ENCODE data around the gene FAM227B.
"Not testable (repeated sequence)": the region's sequence is repeated elsewhere in the genome, so short reads cannot be mapped to it uniquely, and the experiment has no call there.

FAM227B gene

GRCh38 chr15:49387471-49387870, 233.1 kb downstream of the FAM227B start:
- no peak overlapping the region for H3K27ac ChIP-seq
- no peak for DNase-seq (ENCODE audit: low read depth, low spot score)
- no peaks in the 10 kb centered on the region for H3K9me3 ChIP-seq (ENCODE audit: low read depth, low read length)
- H3K4me3 ChIP-seq: no peak overlapping the region
- H3K9ac ChIP-seq (ENCODE audit: insufficient read length): no peak overlapping the region
- no peak for TF ChIP-seq EZH2 (IDR thresholded peaks at IDR 0.05)
- no peak for TF ChIP-seq FOXP2 (optimal IDR thresholded peaks at IDR 0.05; ENCODE audit: control extremely low read depth, extremely low read length, insufficient read depth)
- no peak for TF ChIP-seq POLR2AphosphoS5 (IDR thresholded peaks at IDR 0.05; ENCODE audit: borderline replicate concordance, low read depth, low read length)
- H3K36me3 ChIP-seq (ENCODE audit: insufficient read depth, low read length): no peaks in the 10 kb centered on the region

GRCh38 chr15:49383266-49383665, 237.4 kb downstream of the FAM227B start:
- H3K4me3 ChIP-seq: no peak overlapping the region
- DNase-seq (ENCODE audit: low read depth, low spot score): no peak
- no peak for TF ChIP-seq EZH2 (IDR thresholded peaks at IDR 0.05)
- no peak for TF ChIP-seq POLR2AphosphoS5 (IDR thresholded peaks at IDR 0.05; ENCODE audit: borderline replicate concordance, low read depth, low read length)
- TF ChIP-seq FOXP2 (optimal IDR thresholded peaks at IDR 0.05; ENCODE audit: control extremely low read depth, extremely low read length, insufficient read depth): no peak
- no peaks in the 10 kb centered on the region for H3K36me3 ChIP-seq (ENCODE audit: insufficient read depth, low read length)
- H3K9ac ChIP-seq (ENCODE audit: insufficient read length): no peak overlapping the region
- H3K27ac ChIP-seq: no peak overlapping the region
- no peaks in the 10 kb centered on the region for H3K9me3 ChIP-seq (ENCODE audit: low read depth, low read length)

- H3K27ac ChIP-seq: no peak overlapping the region
These were observed 238.2 kb downstream of the FAM227B start for GRCh38 chr15:49382394-49382793.

GRCh38 chr15:49380912-49381311, 239.7 kb downstream of the FAM227B start:
- Histone ChIP-seq H3K27ac (no peak overlapping the region), H3K4me3 (no peak overlapping the region), H3K9ac (ENCODE audit: insufficient read length) (no peak overlapping the region), H3K36me3 (ENCODE audit: insufficient read depth, low read length) (no peaks in the 10 kb centered on the region), H3K9me3 (ENCODE audit: low read depth, low read length) (no peaks in the 10 kb centered on the region)
- DNase-seq (ENCODE audit: low read depth, low spot score): no peak
- TF ChIP-seq FOXP2 (optimal IDR thresholded peaks at IDR 0.05; ENCODE audit: control extremely low read depth, extremely low read length, insufficient read depth) (no peak), POLR2AphosphoS5 (IDR thresholded peaks at IDR 0.05; ENCODE audit: borderline replicate concordance, low read depth, low read length) (no peak), EZH2 (IDR thresholded peaks at IDR 0.05) (no peak)

More at GRCh38 chr15:49382394-49382793, 238.2 kb downstream of the FAM227B start:
- Histone ChIP-seq H3K4me3 (no peak overlapping the region), H3K36me3 (ENCODE audit: insufficient read depth, low read length) (no peaks in the 10 kb centered on the region), H3K9me3 (ENCODE audit: low read depth, low read length) (no peaks in the 10 kb centered on the region), H3K9ac (ENCODE audit: insufficient read length) (no peak overlapping the region)
- TF ChIP-seq EZH2 (IDR thresholded peaks at IDR 0.05) (no peak), POLR2AphosphoS5 (IDR thresholded peaks at IDR 0.05; ENCODE audit: borderline replicate concordance, low read depth, low read length) (no peak), FOXP2 (optimal IDR thresholded peaks at IDR 0.05; ENCODE audit: control extremely low read depth, extremely low read length, insufficient read depth) (no peak)
- no peak for DNase-seq (ENCODE audit: low read depth, low spot score)

GRCh38 chr15:49379996-49380395, 240.6 kb downstream of the FAM227B start:
- Histone ChIP-seq H3K9me3 (ENCODE audit: low read depth, low read length) (no peaks in the 10 kb centered on the region), H3K4me3 (no peak overlapping the region), H3K36me3 (ENCODE audit: insufficient read depth, low read length) (no peaks in the 10 kb centered on the region), H3K27ac (no peak overlapping the region), H3K9ac (ENCODE audit: insufficient read length) (no peak overlapping the region)
- no peak for TF ChIP-seq POLR2AphosphoS5 (IDR thresholded peaks at IDR 0.05; ENCODE audit: borderline replicate concordance, low read depth, low read length)
- no peak for TF ChIP-seq EZH2 (IDR thresholded peaks at IDR 0.05)
- TF ChIP-seq FOXP2 (optimal IDR thresholded peaks at IDR 0.05; ENCODE audit: control extremely low read depth, extremely low read length, insufficient read depth): no peak
- no peak for DNase-seq (ENCODE audit: low read depth, low spot score)

- H3K27ac ChIP-seq: no peak overlapping the region
- TF ChIP-seq POLR2AphosphoS5 (IDR thresholded peaks at IDR 0.05; ENCODE audit: borderline replicate concordance, low read depth, low read length) (no peak), FOXP2 (optimal IDR thresholded peaks at IDR 0.05; ENCODE audit: control extremely low read depth, extremely low read length, insufficient read depth) (no peak), EZH2 (IDR thresholded peaks at IDR 0.05) (no peak)
- no peaks in the 10 kb centered on the region for H3K36me3 ChIP-seq (ENCODE audit: insufficient read depth, low read length)
- no peak for DNase-seq (ENCODE audit: low read depth, low spot score)
- H3K4me3 ChIP-seq: no peak overlapping the region
- H3K9ac ChIP-seq (ENCODE audit: insufficient read length): no peak overlapping the region
- no peaks in the 10 kb centered on the region for H3K9me3 ChIP-seq (ENCODE audit: low read depth, low read length)
These were observed 248.3 kb downstream of the FAM227B start for GRCh38 chr15:49372366-49372765.

GRCh38 chr15:49370782-49371181, 249.8 kb downstream of the FAM227B start:
- no peak for DNase-seq (ENCODE audit: low read depth, low spot score)
- no peaks in the 10 kb centered on the region for H3K9me3 ChIP-seq (ENCODE audit: low read depth, low read length)

GRCh38 chr15:49366496-49366895, 254.1 kb downstream of the FAM227B start:
- Histone ChIP-seq H3K4me3 (no peak overlapping the region), H3K9ac (ENCODE audit: insufficient read length) (no peak overlapping the region), H3K9me3 (ENCODE audit: low read depth, low read length) (no peaks in the 10 kb centered on the region), H3K27ac (no peak overlapping the region), H3K36me3 (ENCODE audit: insufficient read depth, low read length) (no peaks in the 10 kb centered on the region)
- DNase-seq (ENCODE audit: low read depth, low spot score): no peak
- no peak for TF ChIP-seq EZH2 (IDR thresholded peaks at IDR 0.05)

More at GRCh38 chr15:49370782-49371181, 249.8 kb downstream of the FAM227B start:
- Histone ChIP-seq H3K4me3 (no peak overlapping the region), H3K9ac (ENCODE audit: insufficient read length) (no peak overlapping the region), H3K36me3 (ENCODE audit: insufficient read depth, low read length) (no peaks in the 10 kb centered on the region), H3K27ac (no peak overlapping the region)
- no peak for TF ChIP-seq EZH2 (IDR thresholded peaks at IDR 0.05)
- no peak for TF ChIP-seq POLR2AphosphoS5 (IDR thresholded peaks at IDR 0.05; ENCODE audit: borderline replicate concordance, low read depth, low read length)
- no peak for TF ChIP-seq FOXP2 (optimal IDR thresholded peaks at IDR 0.05; ENCODE audit: control extremely low read depth, extremely low read length, insufficient read depth)

- Histone ChIP-seq H3K36me3 (ENCODE audit: insufficient read depth, low read length) (no peaks in the 10 kb centered on the region), H3K27ac (no peak overlapping the region), H3K9me3 (ENCODE audit: low read depth, low read length) (no peaks in the 10 kb centered on the region), H3K9ac (ENCODE audit: insufficient read length) (no peak overlapping the region), H3K4me3 (no peak overlapping the region)
- TF ChIP-seq POLR2AphosphoS5 (IDR thresholded peaks at IDR 0.05; ENCODE audit: borderline replicate concordance, low read depth, low read length) (no peak), EZH2 (IDR thresholded peaks at IDR 0.05) (no peak), FOXP2 (optimal IDR thresholded peaks at IDR 0.05; ENCODE audit: control extremely low read depth, extremely low read length, insufficient read depth) (no peak)
- DNase-seq (ENCODE audit: low read depth, low spot score): no peak
These were observed 259.2 kb downstream of the FAM227B start for GRCh38 chr15:49361370-49361769.

GRCh38 chr15:49354439-49354838, 266.2 kb downstream of the FAM227B start:
- H3K4me3 ChIP-seq; H3K9ac ChIP-seq (ENCODE audit: insufficient read length); H3K27ac ChIP-seq; H3K9me3 ChIP-seq (ENCODE audit: low read depth, low read length); DNase-seq (ENCODE audit: low read depth, low spot score); H3K36me3 ChIP-seq (ENCODE audit: insufficient read depth, low read length): not testable (repeated sequence)

Measured in SK-N-MC (cell line).